ENCODE measurements around the gene LINGO3.

Gene LINGO3

GRCh38 chr19:2327773-2328400, 19.9 kb upstream of the LINGO3 start:
- DNase-seq (ENCODE audit: low spot score) = no peak

GRCh38 chr19:2326699-2327360, 18.9 kb upstream of the LINGO3 start:
- no peak for DNase-seq (ENCODE audit: low spot score)

GRCh38 chr19:2325281-2326046, 17.5 kb upstream of the LINGO3 start:
- no peak for DNase-seq (ENCODE audit: low spot score)

- DNase-seq (ENCODE audit: low spot score) = no peak
Observed at GRCh38 chr19:2324220-2324948, 16.4 kb upstream of the LINGO3 start.

GRCh38 chr19:2323707-2324106, 15.8 kb upstream of the LINGO3 start:
- DNase-seq (ENCODE audit: low spot score) = no peak

GRCh38 chr19:2321565-2322283, 13.8 kb upstream of the LINGO3 start:
- DNase-seq (ENCODE audit: low spot score) = no peak

GRCh38 chr19:2320939-2321338, 13.0 kb upstream of the LINGO3 start:
- DNase-seq (ENCODE audit: low spot score) = no peak

- no peak for DNase-seq (ENCODE audit: low spot score)
Observed at GRCh38 chr19:2320049-2320448, 12.1 kb upstream of the LINGO3 start.

GRCh38 chr19:2319551-2319950, 11.6 kb upstream of the LINGO3 start:
- no peak for DNase-seq (ENCODE audit: low spot score)

- DNase-seq (ENCODE audit: low spot score) = no peak
Observed at GRCh38 chr19:2318923-2319322, 11.0 kb upstream of the LINGO3 start.

- no peak for DNase-seq (ENCODE audit: low spot score)
Observed at GRCh38 chr19:2317756-2318155, 9.8 kb upstream of the LINGO3 start.

GRCh38 chr19:2317300-2317699, 9.3 kb upstream of the LINGO3 start:
- no peak for DNase-seq (ENCODE audit: low spot score)

GRCh38 chr19:2315818-2316353, 7.9 kb upstream of the LINGO3 start:
- no peak for DNase-seq (ENCODE audit: low spot score)

- no peak for DNase-seq (ENCODE audit: low spot score)
Observed at GRCh38 chr19:2315121-2315817, 7.3 kb upstream of the LINGO3 start.

GRCh38 chr19:2312820-2313501, 5.0 kb upstream of the LINGO3 start:
- no peak for DNase-seq (ENCODE audit: low spot score)

- DNase-seq (ENCODE audit: low spot score) = no peak
Observed at GRCh38 chr19:2311093-2311492, 3.1 kb upstream of the LINGO3 start.

- DNase-seq (ENCODE audit: low spot score) = no peak
Observed at GRCh38 chr19:2309734-2310362, 1.9 kb upstream of the LINGO3 start.

- DNase-seq (ENCODE audit: low spot score) = no peak
Observed at GRCh38 chr19:2307518-2308012, 389 bp downstream of the LINGO3 start.

- no peak for DNase-seq (ENCODE audit: low spot score)
Observed at GRCh38 chr19:2306971-2307370, 983 bp downstream of the LINGO3 start.

Measured in left forelimb (tissue), 1 donor.